ENCODE results near the gene BDKRB2. TPM values are rescaled to one million over a fixed set of nuclear protein-coding genes. Genes with fewer than 3 reads are reported as not detected.
"Not testable (repeated sequence)": the region's sequence is repeated elsewhere in the genome, so short reads cannot be mapped to it uniquely, and the experiment has no call there.

The BDKRB2 gene
- total RNA-seq, 1 donor: under 0.01 TPM

- H3K4me3 ChIP-seq (ENCODE audit: low read length): no peak overlapping the region
- no peaks in the 10 kb centered on the region for H3K4me1 ChIP-seq (ENCODE audit: insufficient read depth, low read length)
- H3K9me3 ChIP-seq (ENCODE audit: low read depth, low read length): no peaks in the 10 kb centered on the region
- H3K27me3 ChIP-seq (ENCODE audit: insufficient read depth, low read length): no peaks in the 10 kb centered on the region
Measured at GRCh38 chr14:96239711-96240141, 35.1 kb downstream of the BDKRB2 start.

- Histone ChIP-seq H3K27me3 (ENCODE audit: insufficient read depth, low read length) (no peaks in the 10 kb centered on the region), H3K4me1 (ENCODE audit: insufficient read depth, low read length) (no peaks in the 10 kb centered on the region), H3K4me3 (ENCODE audit: low read length) (no peak overlapping the region), H3K9me3 (ENCODE audit: low read depth, low read length) (no peaks in the 10 kb centered on the region)
Measured at GRCh38 chr14:96240641-96241040, 36.0 kb downstream of the BDKRB2 start.

GRCh38 chr14:96242126-96242525, 37.5 kb downstream of the BDKRB2 start:
- H3K9me3 ChIP-seq (ENCODE audit: low read depth, low read length): no peaks in the 10 kb centered on the region
- H3K27me3 ChIP-seq (ENCODE audit: insufficient read depth, low read length): no peaks in the 10 kb centered on the region
- no peak overlapping the region for H3K4me3 ChIP-seq (ENCODE audit: low read length)
- no peaks in the 10 kb centered on the region for H3K4me1 ChIP-seq (ENCODE audit: insufficient read depth, low read length)

GRCh38 chr14:96243785-96244184, 39.1 kb downstream of the BDKRB2 start:
- Histone ChIP-seq H3K4me1 (ENCODE audit: insufficient read depth, low read length) (no peaks in the 10 kb centered on the region), H3K9me3 (ENCODE audit: low read depth, low read length) (no peaks in the 10 kb centered on the region), H3K27me3 (ENCODE audit: insufficient read depth, low read length) (no peaks in the 10 kb centered on the region), H3K4me3 (ENCODE audit: low read length) (no peak overlapping the region)

GRCh38 chr14:96245074-96245473, 40.4 kb downstream of the BDKRB2 start:
- not testable (repeated sequence) for H3K27me3 ChIP-seq (ENCODE audit: insufficient read depth, low read length); H3K4me3 ChIP-seq (ENCODE audit: low read length); H3K4me1 ChIP-seq (ENCODE audit: insufficient read depth, low read length); H3K9me3 ChIP-seq (ENCODE audit: low read depth, low read length)

- Histone ChIP-seq H3K9me3 (ENCODE audit: low read depth, low read length) (no peaks in the 10 kb centered on the region), H3K27me3 (ENCODE audit: insufficient read depth, low read length) (no peaks in the 10 kb centered on the region), H3K4me3 (ENCODE audit: low read length) (no peak overlapping the region), H3K4me1 (ENCODE audit: insufficient read depth, low read length) (peaks cover 6% of the 10 kb centered on the region)
Measured at GRCh38 chr14:96245710-96246538, 41.3 kb downstream of the BDKRB2 start.

- Histone ChIP-seq H3K4me1 (ENCODE audit: insufficient read depth, low read length) (peaks cover 6% of the 10 kb centered on the region), H3K9me3 (ENCODE audit: low read depth, low read length) (no peaks in the 10 kb centered on the region), H3K4me3 (ENCODE audit: low read length) (no peak overlapping the region), H3K27me3 (ENCODE audit: insufficient read depth, low read length) (no peaks in the 10 kb centered on the region)
Measured at GRCh38 chr14:96246539-96246847, 41.9 kb downstream of the BDKRB2 start.

- Histone ChIP-seq H3K4me3 (ENCODE audit: low read length) (no peak overlapping the region), H3K4me1 (ENCODE audit: insufficient read depth, low read length) (peaks cover 6% of the 10 kb centered on the region), H3K27me3 (ENCODE audit: insufficient read depth, low read length) (no peaks in the 10 kb centered on the region), H3K9me3 (ENCODE audit: low read depth, low read length) (no peaks in the 10 kb centered on the region)
Measured at GRCh38 chr14:96247031-96247430, 42.4 kb downstream of the BDKRB2 start.

- Histone ChIP-seq H3K9me3 (ENCODE audit: low read depth, low read length) (no peaks in the 10 kb centered on the region), H3K4me1 (ENCODE audit: insufficient read depth, low read length) (peaks cover 6% of the 10 kb centered on the region), H3K4me3 (ENCODE audit: low read length) (no peak overlapping the region), H3K27me3 (ENCODE audit: insufficient read depth, low read length) (no peaks in the 10 kb centered on the region)
Measured at GRCh38 chr14:96249029-96249428, 44.4 kb downstream of the BDKRB2 start.

- Histone ChIP-seq H3K27me3 (ENCODE audit: insufficient read depth, low read length) (no peaks in the 10 kb centered on the region), H3K4me1 (ENCODE audit: insufficient read depth, low read length) (peaks cover 6% of the 10 kb centered on the region), H3K9me3 (ENCODE audit: low read depth, low read length) (no peaks in the 10 kb centered on the region), H3K4me3 (ENCODE audit: low read length) (no peak overlapping the region)
Measured at GRCh38 chr14:96250485-96250884, 45.8 kb downstream of the BDKRB2 start.

GRCh38 chr14:96251656-96252155, 47.1 kb downstream of the BDKRB2 start:
- Histone ChIP-seq H3K4me3 (ENCODE audit: low read length) (no peak overlapping the region), H3K9me3 (ENCODE audit: low read depth, low read length) (no peaks in the 10 kb centered on the region), H3K4me1 (ENCODE audit: insufficient read depth, low read length) (peaks cover 6% of the 10 kb centered on the region), H3K27me3 (ENCODE audit: insufficient read depth, low read length) (peaks cover 3% of the 10 kb centered on the region)

GRCh38 chr14:96252323-96252998, 47.8 kb downstream of the BDKRB2 start:
- Histone ChIP-seq H3K9me3 (ENCODE audit: low read depth, low read length) (no peaks in the 10 kb centered on the region), H3K27me3 (ENCODE audit: insufficient read depth, low read length) (peaks cover 3% of the 10 kb centered on the region), H3K4me1 (ENCODE audit: insufficient read depth, low read length) (peaks cover 6% of the 10 kb centered on the region), H3K4me3 (ENCODE audit: low read length) (no peak overlapping the region)

- no peaks in the 10 kb centered on the region for H3K9me3 ChIP-seq (ENCODE audit: low read depth, low read length)
Measured at GRCh38 chr14:96252999-96253539, 48.4 kb downstream of the BDKRB2 start.

GRCh38 chr14:96254687-96255086, 50.0 kb downstream of the BDKRB2 start:
- Histone ChIP-seq H3K4me1 (ENCODE audit: insufficient read depth, low read length) (no peaks in the 10 kb centered on the region), H3K9me3 (ENCODE audit: low read depth, low read length) (no peaks in the 10 kb centered on the region), H3K4me3 (ENCODE audit: low read length) (no peak overlapping the region), H3K27me3 (ENCODE audit: insufficient read depth, low read length) (peaks cover 3% of the 10 kb centered on the region)

More at GRCh38 chr14:96252999-96253539, 48.4 kb downstream of the BDKRB2 start:
- Histone ChIP-seq H3K4me1 (ENCODE audit: insufficient read depth, low read length) (peaks cover 6% of the 10 kb centered on the region), H3K4me3 (ENCODE audit: low read length) (no peak overlapping the region), H3K27me3 (ENCODE audit: insufficient read depth, low read length) (peaks cover 3% of the 10 kb centered on the region)
